ENCODE data around the gene ARRB2.

DNA sequence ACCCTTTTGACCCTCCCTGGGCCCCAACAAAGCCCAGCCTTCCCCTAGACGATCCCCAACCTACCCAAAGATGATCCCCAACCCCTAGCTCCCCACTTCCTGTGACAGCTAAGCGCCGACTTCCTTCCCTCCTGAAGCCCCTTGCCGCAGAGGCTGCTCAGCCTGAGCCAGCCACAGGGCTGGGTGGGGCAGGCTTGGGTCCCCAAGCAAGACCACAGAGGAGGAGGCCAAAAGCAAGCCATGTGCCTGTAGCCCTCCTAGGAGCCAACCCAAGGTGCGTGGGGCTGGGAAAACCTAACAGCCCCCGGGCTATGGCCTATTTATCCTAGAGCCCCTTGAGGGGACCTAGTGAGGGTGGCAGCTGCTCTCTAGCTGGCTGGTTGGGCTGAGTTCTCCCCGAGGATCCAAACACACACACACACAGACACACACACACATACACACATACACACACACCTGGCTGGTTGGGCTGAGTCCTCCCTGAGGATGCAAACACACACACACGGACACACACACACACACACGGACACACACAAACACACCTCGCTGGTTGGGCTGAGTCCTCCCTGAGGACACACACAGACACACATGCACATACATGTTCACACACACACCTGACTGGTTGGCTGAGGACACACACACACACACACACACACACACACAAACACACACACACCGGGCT, 4.8 kb downstream of the ARRB2 start:
- no peak for TF ChIP-seq RAD21 (IDR thresholded peaks at IDR 0.05; ENCODE audit: low read depth)
- no peak for TF ChIP-seq ZBTB7A (IDR thresholded peaks at IDR 0.05; ENCODE audit: low read depth)
